Esophagus (tissue), 2 donors: ENCODE results near the gene CSRNP3. TPM values are rescaled to one million over a fixed set of nuclear protein-coding genes. Genes with fewer than 3 reads are reported as not detected.

ENCODE experiments used
- H3K27ac ChIP-seq, 2 donors: one replicate each; pipeline ENCODE4 v1.5.1; 2013; ENCODE audit warnings: low read depth in 2 of 2, mild to moderate bottlenecking in 2 of 2, inconsistent platforms in 1 of 2, low read length in 1 of 2, moderate library complexity in 1 of 2
- H3K27me3 ChIP-seq, 2 donors: one replicate each; pipeline ENCODE4 v1.6.1; 2013; ENCODE audit warnings: low read length in 2 of 2, control low read depth in 1 of 2, mild to moderate bottlenecking in 1 of 2; ENCODE audit not compliant: insufficient read depth in 2 of 2, control insufficient read depth in 1 of 2
- H3K36me3 ChIP-seq, 2 donors: one replicate each; pipeline ENCODE4 v1.6.1; 2013; ENCODE audit warnings: low read length in 1 of 2; ENCODE audit not compliant: control insufficient read depth in 2 of 2, insufficient read depth in 2 of 2
- H3K4me1 ChIP-seq, 2 donors: one replicate each; pipeline ENCODE4 v1.6.1; 2013; ENCODE audit warnings: low read length in 1 of 2; ENCODE audit not compliant: control insufficient read depth in 2 of 2, insufficient read depth in 2 of 2
- H3K4me3 ChIP-seq, 2 donors: one replicate each; pipeline ENCODE4 v1.5.1; 2013; ENCODE audit warnings: low read length in 2 of 2, mild to moderate bottlenecking in 2 of 2, low read depth in 1 of 2, moderate library complexity in 1 of 2
- H3K9me3 ChIP-seq, 2 donors: one replicate each; pipeline ENCODE4 v1.6.1; 2013; ENCODE audit warnings: mild to moderate bottlenecking in 2 of 2, low read depth in 1 of 2, low read length in 1 of 2, moderate library complexity in 1 of 2; ENCODE audit not compliant: control insufficient read depth in 2 of 2, insufficient read depth in 1 of 2
- WGBS, 2 donors: extraction: QIAGEN DNeasy Blood & Tissue Kit; methylation state at CpG; one replicate each; pipeline ENCODE4 v1.1.7; 2013; 5-methylcytosine and 5-hydroxymethylcytosine counted together
- polyA plus RNA-seq, 2 donors: library from polyadenylated mRNA; stranded (reverse); fragments of 200-250 nt; gene quantifications; one replicate each; pipeline ENCODE4 v1.2.3, GENCODE V29; 2013
- donor health status: healthy with polysubstance abuse.
- donor health status: Bipolar disorder and iron deficiency.

Gene CSRNP3
- polyA plus RNA-seq, 2 donors = 0.38 to 0.55 TPM

DNA sequence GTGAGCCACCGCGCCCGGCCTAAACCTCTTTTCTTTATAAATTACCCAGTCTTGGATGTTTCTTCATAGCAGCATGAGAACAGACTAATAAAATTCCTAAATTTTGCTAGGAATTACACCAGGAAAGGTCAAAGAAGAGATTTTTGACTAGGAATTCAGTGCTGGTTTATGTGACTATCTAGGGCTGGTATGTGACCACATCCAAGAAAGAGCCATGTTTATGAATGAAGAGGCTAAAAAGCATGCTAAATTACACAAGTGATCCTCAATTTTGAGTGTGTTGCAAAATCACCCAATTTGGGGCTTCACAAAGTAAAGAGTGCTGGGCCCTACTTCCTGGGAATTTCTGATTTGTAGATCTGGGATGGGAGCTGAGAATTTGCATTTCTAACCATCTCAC, 123.6 kb downstream of the CSRNP3 start:
- H3K4me1 ChIP-seq = no peaks in the 10 kb centered on the region
- H3K9me3 ChIP-seq = peaks cover 0 to 3% of the 10 kb centered on the region in 2 donors
- H3K27me3 ChIP-seq = no peaks in the 10 kb centered on the region
- H3K4me3 ChIP-seq = no peak overlapping the region
- H3K36me3 ChIP-seq = no peaks in the 10 kb centered on the region
- H3K27ac ChIP-seq = no peak overlapping the region
- WGBS, 2 donors = 96 to 97% methylated on average over 3 of the region's 3 CpGs

DNA sequence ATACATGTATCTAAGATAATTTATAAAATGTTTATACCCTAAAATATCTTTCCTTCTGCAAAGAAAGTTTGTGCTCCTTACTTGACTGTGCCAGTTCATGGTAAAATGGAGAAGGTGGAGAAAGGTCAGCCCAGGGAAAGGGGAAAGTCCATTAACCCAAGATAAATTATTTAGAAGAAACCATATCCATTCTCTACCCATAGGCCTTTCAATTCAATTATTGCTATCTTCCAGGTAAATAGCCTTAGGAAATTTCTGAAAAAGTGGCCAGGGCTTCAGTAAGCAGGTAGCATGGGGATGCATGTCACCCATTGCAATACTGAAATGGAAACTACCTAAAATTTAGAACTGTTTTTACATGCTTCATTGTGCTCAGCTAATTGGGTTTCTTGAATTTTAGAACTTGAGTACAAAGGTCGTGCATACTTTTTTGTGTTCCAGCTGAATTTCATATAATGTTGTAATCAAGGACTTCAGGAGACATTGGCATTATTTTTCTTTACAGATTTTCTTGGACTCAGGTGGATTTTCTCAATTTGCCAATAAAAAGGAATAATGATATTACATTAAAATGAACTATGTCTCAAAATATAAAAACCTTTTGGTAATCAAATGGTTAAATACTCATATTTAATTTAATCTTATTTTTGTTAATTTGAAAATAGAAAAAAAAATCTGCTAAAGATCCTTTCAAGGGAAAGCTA, 124.9 kb downstream of the CSRNP3 start:
- peaks cover 0 to 3% of the 10 kb centered on the region in 2 donors for H3K9me3 ChIP-seq
- H3K27ac ChIP-seq = no peak overlapping the region
- H3K4me1 ChIP-seq = no peaks in the 10 kb centered on the region
- no peaks in the 10 kb centered on the region for H3K27me3 ChIP-seq
- H3K36me3 ChIP-seq = no peaks in the 10 kb centered on the region
- 71 to 75% methylated on average over 1 of the region's 1 CpG for WGBS, 2 donors
- no peak overlapping the region for H3K4me3 ChIP-seq

DNA sequence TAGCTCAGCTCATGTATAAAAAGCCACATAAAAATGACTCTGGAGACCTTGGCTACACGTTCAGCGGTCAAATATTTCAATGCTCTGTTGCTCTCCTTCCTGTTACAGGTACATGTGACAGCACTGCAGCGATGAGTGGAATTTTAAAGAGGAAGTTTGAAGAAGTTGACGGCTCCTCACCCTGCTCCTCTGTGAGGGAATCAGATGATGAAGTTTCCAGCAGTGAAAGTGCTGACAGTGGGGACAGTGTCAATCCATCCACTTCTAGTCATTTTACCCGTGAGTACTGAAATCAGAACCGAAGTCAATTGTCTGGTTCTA, 125.4 kb downstream of the CSRNP3 start:
- Histone ChIP-seq H3K9me3 (peaks cover 0 to 3% of the 10 kb centered on the region in 2 donors), H3K36me3 (no peaks in the 10 kb centered on the region), H3K4me3 (no peak overlapping the region), H3K4me1 (no peaks in the 10 kb centered on the region), H3K27me3 (no peaks in the 10 kb centered on the region), H3K27ac (no peak overlapping the region)
- 74% methylated on average over 6 of the region's 6 CpGs for WGBS, 2 donors

DNA sequence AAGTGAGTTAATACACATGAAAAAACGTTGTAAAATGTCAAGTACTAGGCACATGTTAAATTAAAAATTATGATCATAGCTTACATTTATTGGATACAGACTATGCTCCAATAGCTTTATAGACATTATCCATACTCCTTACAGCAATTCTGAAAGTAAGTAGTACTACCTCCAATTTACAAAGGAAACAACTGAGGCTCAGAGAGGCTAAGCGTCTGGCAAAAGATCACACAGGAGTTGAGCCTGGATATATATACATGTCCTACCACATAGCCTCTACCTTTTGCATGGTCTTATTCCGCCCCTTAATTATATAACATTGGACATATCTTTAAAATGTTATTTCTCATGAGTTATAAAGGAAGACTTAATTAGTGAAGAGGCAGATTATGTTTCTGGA, 127.3 kb downstream of the CSRNP3 start:
- Histone ChIP-seq H3K4me3 (no peak overlapping the region), H3K9me3 (no peaks in the 10 kb centered on the region), H3K36me3 (no peaks in the 10 kb centered on the region), H3K4me1 (no peaks in the 10 kb centered on the region), H3K27ac (no peak overlapping the region), H3K27me3 (no peaks in the 10 kb centered on the region)
- 90 to 91% methylated on average over 3 of the region's 3 CpGs for WGBS, 2 donors

DNA sequence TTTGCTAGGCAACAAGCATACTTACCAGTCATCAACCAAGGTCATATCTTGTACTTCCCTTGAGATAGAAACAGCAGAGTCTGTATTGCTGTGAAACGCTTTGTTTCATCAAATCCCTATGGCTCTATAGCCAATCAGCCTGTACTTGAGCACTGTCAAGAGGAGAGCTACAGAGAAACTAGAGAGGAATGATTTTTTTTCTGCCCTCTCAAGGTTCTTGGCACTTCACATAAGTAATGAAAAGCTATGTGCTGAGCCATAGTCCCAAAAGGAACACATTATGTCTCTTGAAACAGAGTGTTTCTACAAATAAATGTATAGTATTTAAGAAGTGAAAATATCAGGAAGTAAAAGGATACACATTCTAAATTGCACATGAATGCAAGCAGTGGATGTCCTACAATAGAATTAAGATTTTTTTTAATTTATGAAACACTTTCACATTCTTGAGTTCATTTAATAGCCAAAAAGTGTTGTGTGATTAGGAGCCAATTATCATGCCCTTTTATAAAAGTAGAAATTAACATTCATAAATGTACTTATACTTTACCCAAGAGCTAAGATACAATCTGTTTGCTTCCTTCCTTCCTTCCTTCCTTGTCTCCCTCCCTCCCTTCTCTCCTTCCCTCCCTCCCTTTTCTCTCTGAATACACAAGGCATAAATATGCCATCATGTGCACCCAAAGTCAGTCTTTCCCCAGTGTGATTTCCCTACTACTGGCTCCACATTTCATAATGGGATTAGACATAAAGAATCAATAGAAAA, 131.8 kb downstream of the CSRNP3 start:
- WGBS, 2 donors = 86 to 93% methylated on average over 1 of the region's 1 CpG
- H3K9me3 ChIP-seq = no peaks in the 10 kb centered on the region
- H3K4me3 ChIP-seq = no peak overlapping the region
- no peak overlapping the region for H3K27ac ChIP-seq
- no peaks in the 10 kb centered on the region for H3K4me1 ChIP-seq
- H3K36me3 ChIP-seq = no peaks in the 10 kb centered on the region
- no peaks in the 10 kb centered on the region for H3K27me3 ChIP-seq

DNA sequence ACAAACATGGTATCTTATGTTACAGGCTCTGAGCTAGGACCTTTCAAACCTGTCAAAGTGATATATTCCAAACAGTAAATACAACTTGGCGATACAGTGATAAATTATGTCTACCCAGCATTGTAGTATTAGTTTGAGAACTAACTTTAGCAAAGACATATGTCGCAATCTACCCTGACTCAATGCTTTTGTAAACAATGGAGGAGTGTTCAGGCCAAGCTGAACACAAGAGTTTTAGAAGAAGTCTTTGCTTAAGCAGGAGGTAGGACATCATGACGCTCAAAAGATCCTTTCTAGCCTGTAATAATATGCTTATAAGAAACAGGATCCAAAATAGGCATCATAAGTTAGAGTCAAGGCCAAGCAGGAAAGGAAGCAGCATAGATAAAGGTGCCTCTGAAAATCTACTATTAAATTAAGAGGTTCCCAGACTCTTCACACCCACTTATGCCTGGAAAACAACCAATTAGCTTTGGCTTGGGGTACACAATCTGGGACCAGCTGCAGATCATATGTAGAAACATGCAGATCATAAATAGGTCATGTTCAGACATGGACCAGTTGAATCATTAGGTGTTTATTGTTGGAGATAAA, 132.5 kb downstream of the CSRNP3 start:
- H3K27ac ChIP-seq = peak overlapping the region in 1 of 2 donors; percentile 56
- no peaks in the 10 kb centered on the region for H3K4me1 ChIP-seq
- 36 to 40% methylated on average over 3 of the region's 3 CpGs for WGBS, 2 donors
- no peak overlapping the region for H3K4me3 ChIP-seq
- no peaks in the 10 kb centered on the region for H3K36me3 ChIP-seq
- H3K27me3 ChIP-seq = no peaks in the 10 kb centered on the region
- H3K9me3 ChIP-seq = no peaks in the 10 kb centered on the region

DNA sequence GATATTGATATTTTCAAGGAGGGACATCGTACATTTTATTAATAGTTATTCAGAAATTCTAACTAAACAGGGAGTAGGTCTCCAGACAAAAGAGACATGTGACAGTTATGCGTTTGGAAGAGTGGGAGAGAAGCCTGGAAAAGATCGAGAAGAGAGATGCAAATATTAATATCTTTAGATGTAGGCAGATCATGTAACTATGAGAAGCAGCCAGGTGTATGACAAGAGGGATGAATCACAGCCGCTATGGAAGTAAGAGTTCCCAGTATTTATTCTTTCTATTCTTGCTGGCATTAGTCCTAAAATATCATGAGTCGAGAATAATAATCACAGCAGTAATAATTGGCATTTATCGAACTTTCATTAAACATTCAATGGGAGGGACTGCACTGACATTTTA, 140.2 kb downstream of the CSRNP3 start:
- no peaks in the 10 kb centered on the region for H3K36me3 ChIP-seq
- no peak overlapping the region for H3K4me3 ChIP-seq
- H3K9me3 ChIP-seq = peaks cover 0 to 2% of the 10 kb centered on the region in 2 donors
- WGBS, 2 donors = 77 to 79% methylated on average over 6 of the region's 6 CpGs
- no peaks in the 10 kb centered on the region for H3K4me1 ChIP-seq
- H3K27me3 ChIP-seq = no peaks in the 10 kb centered on the region
- no peak overlapping the region for H3K27ac ChIP-seq

DNA sequence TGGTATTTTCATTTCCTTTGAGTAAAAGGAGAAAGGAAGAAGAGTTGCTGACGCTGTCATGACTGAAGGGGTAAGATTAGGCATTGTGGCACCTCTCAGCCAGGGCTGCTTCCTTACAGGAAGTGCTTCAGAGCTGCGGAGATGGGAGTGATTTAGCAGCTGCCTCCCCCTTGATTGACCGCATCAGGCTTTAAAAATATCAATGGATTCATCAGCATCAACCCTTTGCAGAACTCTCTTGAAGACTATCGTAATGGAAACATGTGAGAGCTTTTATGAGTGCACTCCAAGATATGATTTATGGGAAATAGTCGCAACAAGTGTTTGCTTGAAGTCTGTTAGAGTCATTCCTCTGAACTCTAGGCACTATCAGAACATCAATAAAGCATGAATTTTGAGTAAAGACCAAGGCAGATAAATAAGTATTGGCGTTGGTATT, 141.1 kb downstream of the CSRNP3 start:
- no peak overlapping the region for H3K4me3 ChIP-seq
- H3K36me3 ChIP-seq = no peaks in the 10 kb centered on the region
- WGBS, 2 donors = 54 to 62% methylated on average over 6 of the region's 6 CpGs
- H3K27me3 ChIP-seq = no peaks in the 10 kb centered on the region
- H3K4me1 ChIP-seq = no peaks in the 10 kb centered on the region
- peaks cover 0 to 2% of the 10 kb centered on the region in 2 donors for H3K9me3 ChIP-seq
- H3K27ac ChIP-seq = no peak overlapping the region

DNA sequence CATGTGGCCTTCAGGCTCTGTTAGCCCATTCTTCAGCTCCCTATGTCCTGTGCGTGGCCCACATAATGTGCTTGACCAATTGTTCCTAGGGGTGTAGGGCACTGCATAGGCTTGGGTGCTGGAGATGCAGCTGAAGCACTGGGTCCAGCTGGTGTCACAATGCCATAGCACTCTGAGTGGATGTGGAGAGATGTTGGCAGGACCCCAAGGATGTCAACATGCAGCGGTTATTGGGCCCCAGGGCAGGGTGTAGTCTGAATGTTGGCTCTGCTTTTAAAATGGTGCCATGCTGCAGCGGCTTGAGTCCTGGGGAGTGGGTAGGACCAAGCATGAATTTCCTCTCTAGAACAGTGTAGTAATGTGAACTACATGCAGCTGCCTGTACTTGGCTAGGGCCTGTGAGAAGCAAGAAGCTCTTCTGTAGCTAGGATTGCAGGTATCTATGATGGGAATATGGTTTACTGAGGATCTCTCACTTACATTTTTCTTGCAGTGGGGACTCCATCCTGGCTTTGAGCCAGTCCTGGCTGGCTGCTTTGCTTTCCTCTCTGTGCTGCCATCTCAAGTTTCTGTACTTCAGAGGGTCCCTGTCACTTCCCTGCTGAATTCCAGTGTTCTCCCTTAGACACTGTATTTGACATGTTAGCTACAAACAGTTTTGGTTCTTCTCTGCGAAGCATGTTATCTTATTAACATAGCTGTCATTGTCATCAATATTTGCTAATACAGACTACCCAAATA, 148.4 kb downstream of the CSRNP3 start:
- 84 to 91% methylated on average over 4 of the region's 4 CpGs for WGBS, 2 donors
- H3K4me3 ChIP-seq = no peak overlapping the region
- H3K27me3 ChIP-seq = no peaks in the 10 kb centered on the region

More for the DNA sequence above, 148.4 kb downstream of the CSRNP3 start:
- H3K4me1 ChIP-seq = peaks cover 0 to 2% of the 10 kb centered on the region in 2 donors
- no peak overlapping the region for H3K27ac ChIP-seq
- no peaks in the 10 kb centered on the region for H3K9me3 ChIP-seq
- H3K36me3 ChIP-seq = no peaks in the 10 kb centered on the region
